SK-N-SH (cell line): Measurements from ENCODE around the gene TACR2.

Source experiments
- CTCF ChIP-seq: fragments of 200-600 bp; sonication (generic); IDR thresholded peaks from 2 replicates; pipeline ENCODE4 v1.6.1; 2017; ENCODE audit warnings: antibody characterized with exemption, mild to moderate bottlenecking, moderate library complexity
- EP300 ChIP-seq, 2 experiments: IDR thresholded peaks; 2 replicates each; pipeline versions ENCODE4 v1.4.0 to v1.6.1; 2012; ENCODE audit warnings: borderline replicate concordance in 1 of 2, low read depth in 1 of 2, low read length in 1 of 2
- JUND ChIP-seq: IDR thresholded peaks from 2 replicates; pipeline ENCODE4 v1.4.0; 2012
- MEF2A ChIP-seq: IDR thresholded peaks from 2 replicates; pipeline ENCODE4 v1.4.0; 2012; ENCODE audit warnings: low read depth, borderline replicate concordance
- NFIC ChIP-seq: IDR thresholded peaks from 2 replicates; pipeline ENCODE4 v1.4.0; 2012; ENCODE audit warnings: borderline replicate concordance
- POLR2AphosphoS5 ChIP-seq: IDR thresholded peaks from 2 replicates; pipeline ENCODE4 v1.6.1; 2012; ENCODE audit warnings: low read depth, low read length
- TAF1 ChIP-seq: IDR thresholded peaks from 2 replicates; pipeline ENCODE4 v1.6.1; 2012; ENCODE audit warnings: low read depth, mild to moderate bottlenecking, low read length, moderate library complexity, borderline replicate concordance
- USF2 ChIP-seq: fragments of 150-350 bp; IDR thresholded peaks from 2 replicates; pipeline ENCODE4 v1.6.1; 2017; ENCODE audit warnings: antibody characterized with exemption, low read length, low read depth, borderline replicate concordance
- YY1 ChIP-seq: IDR thresholded peaks from 2 replicates; pipeline ENCODE4 v1.4.0; 2012; ENCODE audit warnings: low read depth, mild to moderate bottlenecking
- TF ChIP-seq, protein P1 (sequence below): IDR thresholded peaks from 2 replicates; pipeline ENCODE4; 2012

DNA sequence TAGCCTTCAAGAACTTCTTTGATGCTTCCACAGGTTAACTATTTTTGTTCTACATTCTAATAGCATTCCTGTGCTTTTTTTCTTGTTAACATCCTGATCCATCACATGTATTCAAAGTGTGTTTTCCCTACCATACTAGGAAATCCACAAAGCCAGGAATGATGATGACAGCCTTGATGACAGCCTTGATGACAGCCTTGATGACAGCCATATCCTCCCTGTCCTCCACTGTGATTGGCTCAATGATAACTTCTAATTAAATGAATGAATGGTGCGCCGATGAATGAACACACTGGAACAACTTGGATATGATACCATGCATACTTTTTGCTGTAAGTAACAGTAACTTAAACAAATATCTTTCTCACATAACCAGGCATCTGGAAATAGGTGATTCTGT, 8.3 kb upstream of the TACR2 start:
- TF ChIP-seq CTCF, result no peak
- no peak for TF ChIP-seq TAF1
- no peak for TF ChIP-seq POLR2AphosphoS5
- no peak for TF ChIP-seq YY1
- no peak for TF ChIP-seq EP300 (IDR thresholded peaks at IDR 0.05; ENCODE audit: borderline replicate concordance in 1 of 2, low read depth in 1 of 2, low read length in 1 of 2)
- no peak for TF ChIP-seq USF2
- no peak for TF ChIP-seq NFIC
- TF ChIP-seq MEF2A, result no peak
- TF ChIP-seq JUND, result no peak
- TF ChIP-seq, protein P1, sequence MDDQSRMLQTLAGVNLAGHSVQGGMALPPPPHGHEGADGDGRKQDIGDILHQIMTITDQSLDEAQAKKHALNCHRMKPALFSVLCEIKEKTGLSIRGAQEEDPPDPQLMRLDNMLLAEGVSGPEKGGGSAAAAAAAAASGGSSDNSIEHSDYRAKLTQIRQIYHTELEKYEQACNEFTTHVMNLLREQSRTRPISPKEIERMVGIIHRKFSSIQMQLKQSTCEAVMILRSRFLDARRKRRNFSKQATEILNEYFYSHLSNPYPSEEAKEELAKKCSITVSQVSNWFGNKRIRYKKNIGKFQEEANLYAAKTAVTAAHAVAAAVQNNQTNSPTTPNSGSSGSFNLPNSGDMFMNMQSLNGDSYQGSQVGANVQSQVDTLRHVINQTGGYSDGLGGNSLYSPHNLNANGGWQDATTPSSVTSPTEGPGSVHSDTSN, result no peak
